ENCODE data around the gene HOXD11. TPM values are rescaled to one million over a fixed set of nuclear protein-coding genes. Genes with fewer than 3 reads are reported as not detected.

The HOXD11 gene
- total RNA-seq, 1 donor from 2014 or later, result not detected

DNA sequence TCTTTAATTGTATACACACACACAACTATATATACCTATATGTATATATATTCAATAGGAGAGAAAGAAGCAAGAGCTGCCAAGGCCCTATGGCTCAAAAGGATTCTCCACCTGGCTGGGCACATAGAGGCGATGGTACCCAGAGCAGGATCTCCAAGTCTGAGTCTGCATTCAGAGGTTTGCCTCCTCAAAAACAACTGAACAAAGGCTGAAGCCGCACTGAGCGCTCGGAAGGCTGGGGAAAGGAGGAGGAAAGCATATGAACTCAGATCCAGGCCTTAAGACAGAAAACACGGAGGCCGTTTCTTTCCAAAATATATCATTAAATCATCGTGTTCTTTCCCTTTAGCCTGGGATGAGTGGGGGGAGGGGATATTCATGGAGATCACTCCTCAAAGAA, 3.9 kb upstream of the HOXD11 start:
- H3K4me1 Mint-ChIP-seq, result peaks cover 9% of the 10 kb centered on the region
- H3K27ac Mint-ChIP-seq (ENCODE audit: unreplicated experiment), result no peak overlapping the region
- TF ChIP-seq, protein P1, sequence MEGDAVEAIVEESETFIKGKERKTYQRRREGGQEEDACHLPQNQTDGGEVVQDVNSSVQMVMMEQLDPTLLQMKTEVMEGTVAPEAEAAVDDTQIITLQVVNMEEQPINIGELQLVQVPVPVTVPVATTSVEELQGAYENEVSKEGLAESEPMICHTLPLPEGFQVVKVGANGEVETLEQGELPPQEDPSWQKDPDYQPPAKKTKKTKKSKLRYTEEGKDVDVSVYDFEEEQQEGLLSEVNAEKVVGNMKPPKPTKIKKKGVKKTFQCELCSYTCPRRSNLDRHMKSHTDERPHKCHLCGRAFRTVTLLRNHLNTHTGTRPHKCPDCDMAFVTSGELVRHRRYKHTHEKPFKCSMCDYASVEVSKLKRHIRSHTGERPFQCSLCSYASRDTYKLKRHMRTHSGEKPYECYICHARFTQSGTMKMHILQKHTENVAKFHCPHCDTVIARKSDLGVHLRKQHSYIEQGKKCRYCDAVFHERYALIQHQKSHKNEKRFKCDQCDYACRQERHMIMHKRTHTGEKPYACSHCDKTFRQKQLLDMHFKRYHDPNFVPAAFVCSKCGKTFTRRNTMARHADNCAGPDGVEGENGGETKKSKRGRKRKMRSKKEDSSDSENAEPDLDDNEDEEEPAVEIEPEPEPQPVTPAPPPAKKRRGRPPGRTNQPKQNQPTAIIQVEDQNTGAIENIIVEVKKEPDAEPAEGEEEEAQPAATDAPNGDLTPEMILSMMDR (conservative IDR thresholded peaks at IDR 0.05), result no peak
- H3K36me3 Mint-ChIP-seq (ENCODE audit: low read depth), result peaks cover 4% of the 10 kb centered on the region
- H3K4me3 Mint-ChIP-seq, result peak overlapping the region; percentile 55
- DNase-seq (ENCODE audit: low read depth, low spot score), result no peak
- H3K27me3 Mint-ChIP-seq (ENCODE audit: low read depth), result peaks cover 93% of the 10 kb centered on the region
- no peaks in the 10 kb centered on the region for H3K9me3 Mint-ChIP-seq

DNA sequence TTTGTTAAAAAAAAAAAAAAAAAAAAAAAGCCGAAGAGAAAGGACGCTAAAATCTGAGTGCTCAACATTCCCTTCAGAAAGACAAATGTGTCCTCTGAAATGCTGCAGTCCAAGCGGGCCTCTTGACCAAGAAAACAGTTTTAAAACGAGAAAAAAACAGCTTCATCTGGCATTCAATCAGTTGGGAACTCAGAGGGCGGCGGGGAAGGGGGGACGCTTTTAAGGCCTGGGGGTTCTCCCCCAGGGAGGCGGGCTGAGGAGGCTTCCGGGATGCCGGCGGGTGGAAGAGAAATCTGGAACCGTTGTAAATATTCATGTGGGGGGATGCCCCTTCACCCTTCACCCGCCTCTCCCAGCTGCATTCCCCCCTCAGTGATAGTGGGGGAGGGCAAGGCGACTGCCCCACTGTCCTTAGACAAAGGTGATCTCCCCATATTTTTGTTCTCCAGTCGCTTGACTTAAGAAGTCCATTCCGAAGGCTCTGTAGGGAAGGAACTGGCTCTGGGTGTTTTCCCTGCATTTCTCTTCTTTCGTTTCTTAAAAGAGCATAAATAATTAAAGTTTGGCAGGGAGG, 3.3 kb upstream of the HOXD11 start:
- H3K36me3 Mint-ChIP-seq (ENCODE audit: low read depth), result peaks cover 4% of the 10 kb centered on the region
- H3K9me3 Mint-ChIP-seq, result no peaks in the 10 kb centered on the region
- no peak for DNase-seq (ENCODE audit: low read depth, low spot score)
- peaks cover 93% of the 10 kb centered on the region for H3K27me3 Mint-ChIP-seq (ENCODE audit: low read depth)
- no peak overlapping the region for H3K4me3 Mint-ChIP-seq
- H3K4me1 Mint-ChIP-seq, result peaks cover 9% of the 10 kb centered on the region
- no peak overlapping the region for H3K27ac Mint-ChIP-seq (ENCODE audit: unreplicated experiment)
- TF ChIP-seq, protein P1 (conservative IDR thresholded peaks at IDR 0.05), result no peak

DNA sequence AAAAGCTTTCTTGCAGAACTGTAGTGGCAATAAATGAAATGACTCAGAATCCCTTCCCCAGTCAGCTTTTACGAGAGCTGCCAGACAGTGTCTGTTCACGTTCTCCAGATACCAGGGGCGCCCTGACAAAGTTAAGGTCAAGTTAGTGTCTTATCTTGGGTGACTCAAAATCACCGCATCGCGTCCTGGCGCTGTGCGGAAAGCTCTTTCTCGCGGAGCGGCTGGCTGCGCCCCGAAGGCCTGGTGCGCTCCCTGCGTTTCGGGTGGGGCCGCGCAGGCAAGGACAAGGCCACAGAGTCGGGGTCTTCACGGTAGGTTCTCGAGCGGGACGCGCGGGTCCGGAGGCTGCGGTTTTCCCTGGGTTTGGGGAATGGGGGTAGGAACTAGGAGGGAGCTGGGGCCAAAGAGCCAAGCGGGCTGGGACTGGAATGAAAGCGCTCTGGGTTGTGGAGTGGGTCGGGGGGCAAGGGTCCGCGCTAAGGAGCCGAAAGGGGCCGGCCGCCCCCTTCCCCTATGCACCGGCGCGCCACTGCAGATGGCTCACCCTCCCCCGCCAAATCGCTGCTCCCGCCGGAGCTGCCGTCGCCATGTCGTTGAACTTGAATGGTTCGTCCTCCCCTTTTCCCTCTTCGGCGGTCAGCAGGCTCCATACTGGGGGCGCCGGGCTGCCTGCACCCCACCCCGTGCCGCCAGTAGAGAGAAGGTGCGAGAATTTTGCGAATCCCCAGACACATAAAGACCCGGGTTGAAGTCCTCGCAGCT, 2.6 kb upstream of the HOXD11 start:
- no peak for DNase-seq (ENCODE audit: low read depth, low spot score)
- H3K9me3 Mint-ChIP-seq, result no peaks in the 10 kb centered on the region
- TF ChIP-seq, protein P1 (conservative IDR thresholded peaks at IDR 0.05), result no peak
- H3K4me1 Mint-ChIP-seq, result peaks cover 12% of the 10 kb centered on the region
- peaks cover 93% of the 10 kb centered on the region for H3K27me3 Mint-ChIP-seq (ENCODE audit: low read depth)
- no peak overlapping the region for H3K27ac Mint-ChIP-seq (ENCODE audit: unreplicated experiment)
- peaks cover 4% of the 10 kb centered on the region for H3K36me3 Mint-ChIP-seq (ENCODE audit: low read depth)
- no peak overlapping the region for H3K4me3 Mint-ChIP-seq

DNA sequence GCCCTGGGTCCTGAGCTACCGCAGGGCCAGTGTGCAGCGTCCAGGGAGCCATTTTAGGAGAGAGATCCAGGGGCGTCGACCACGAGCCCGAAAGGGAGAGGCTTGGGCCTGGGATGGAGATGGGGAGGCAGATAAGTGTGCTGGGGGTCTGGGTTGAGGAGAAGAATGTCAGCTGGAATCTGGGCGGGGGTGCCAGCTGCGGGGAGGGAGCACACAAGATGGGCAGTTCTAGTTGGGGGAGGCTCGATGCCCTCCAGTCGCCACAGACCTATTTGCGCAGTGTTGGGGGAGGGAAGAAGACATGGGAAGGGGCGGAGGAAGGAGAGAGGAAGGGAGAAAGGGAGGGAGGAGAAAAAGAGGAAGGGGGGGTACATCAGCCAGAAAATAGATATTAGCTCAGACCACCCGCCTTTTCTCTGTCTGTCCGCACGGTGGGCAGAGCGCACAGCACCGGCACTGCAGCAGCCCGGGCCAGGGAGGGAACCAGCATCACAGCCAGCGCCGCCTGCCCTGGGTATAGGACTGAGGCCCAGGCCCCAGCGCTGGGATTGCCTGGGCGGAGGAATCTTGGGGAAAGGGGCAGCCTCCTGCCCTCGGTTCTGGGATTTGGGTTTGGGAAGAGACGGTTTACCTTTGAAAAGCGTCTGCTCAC, 1.9 kb upstream of the HOXD11 start:
- peaks cover 13% of the 10 kb centered on the region for H3K4me1 Mint-ChIP-seq
- no peak overlapping the region for H3K4me3 Mint-ChIP-seq
- no peak for DNase-seq (ENCODE audit: low read depth, low spot score)
- H3K36me3 Mint-ChIP-seq (ENCODE audit: low read depth), result peaks cover 4% of the 10 kb centered on the region
- no peaks in the 10 kb centered on the region for H3K9me3 Mint-ChIP-seq
- H3K27me3 Mint-ChIP-seq (ENCODE audit: low read depth), result peaks cover 93% of the 10 kb centered on the region
- no peak overlapping the region for H3K27ac Mint-ChIP-seq (ENCODE audit: unreplicated experiment)
- TF ChIP-seq, protein P1 (conservative IDR thresholded peaks at IDR 0.05), result no peak

DNA sequence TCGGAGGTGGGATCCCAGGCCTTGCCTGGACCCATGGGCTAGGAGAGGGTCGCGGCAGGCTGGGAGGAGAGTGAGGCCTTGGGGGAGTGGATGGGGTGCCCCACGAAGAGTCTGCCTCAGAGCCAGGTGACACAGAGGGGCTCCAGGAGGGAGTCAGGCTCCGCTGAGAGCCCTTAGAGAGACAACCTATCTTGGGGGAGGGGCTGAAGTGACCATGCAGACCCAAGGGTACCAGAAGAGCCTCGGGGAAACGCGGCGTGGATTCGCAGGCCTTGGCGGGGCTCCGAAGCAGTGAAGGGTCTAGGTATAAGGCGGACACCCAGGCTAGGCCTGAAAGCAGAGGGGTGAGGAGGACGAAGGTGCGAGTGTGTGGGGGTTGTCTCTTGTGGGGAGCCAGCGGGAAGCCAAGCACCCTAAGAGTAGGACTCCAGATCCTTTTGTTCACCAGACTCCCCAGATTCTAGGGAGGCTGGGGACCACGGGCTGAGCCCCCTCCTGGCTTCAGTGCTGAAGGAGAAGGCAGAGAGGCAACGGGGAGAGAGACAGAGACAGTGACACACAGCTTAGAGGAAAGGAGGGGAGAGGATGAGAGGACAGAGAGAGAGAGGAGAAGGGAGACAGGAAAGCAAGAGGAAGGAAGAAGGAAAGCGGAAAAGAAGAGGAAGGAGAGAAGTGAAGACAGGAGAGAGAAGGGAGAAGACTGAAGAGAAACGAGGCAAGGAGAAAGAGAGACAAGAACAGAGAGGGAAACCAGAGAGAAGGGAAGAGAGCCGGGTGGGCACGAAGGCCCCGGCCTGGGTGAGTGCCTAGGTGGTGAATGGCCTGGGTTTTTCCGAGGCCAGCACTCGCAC, 1.1 kb upstream of the HOXD11 start:
- peaks cover 4% of the 10 kb centered on the region for H3K36me3 Mint-ChIP-seq (ENCODE audit: low read depth)
- DNase-seq (ENCODE audit: low read depth, low spot score), result no peak
- no peak overlapping the region for H3K27ac Mint-ChIP-seq (ENCODE audit: unreplicated experiment)
- TF ChIP-seq, protein P1 (conservative IDR thresholded peaks at IDR 0.05), result no peak
- peaks cover 93% of the 10 kb centered on the region for H3K27me3 Mint-ChIP-seq (ENCODE audit: low read depth)
- H3K9me3 Mint-ChIP-seq, result no peaks in the 10 kb centered on the region
- peak overlapping the region; percentile 5 for H3K4me3 Mint-ChIP-seq
- peaks cover 13% of the 10 kb centered on the region for H3K4me1 Mint-ChIP-seq
